T-helper 2 cell treated with Interferon-gamma antibody and Interleukin-4, amounts not matched to agents 5 μg/mL and 100 μg/mL, for 36 hours (primary cell): ENCODE data around the gene SEMA4F.

ENCODE experiments used
- DNase-seq: peaks from one replicate; pipeline ENCODE4 v3.0.0; 2021; ENCODE audit warnings: low spot score
- H3K27ac Mint-ChIP-seq: one replicate; pipeline ENCODE4 v1.8.0; 2021; ENCODE audit warnings: mild to moderate bottlenecking, mixed read lengths
- H3K27me3 Mint-ChIP-seq: one replicate; pipeline ENCODE4 v1.8.0; 2021; ENCODE audit warnings: low read depth, mixed read lengths
- H3K36me3 Mint-ChIP-seq: one replicate; pipeline ENCODE4 v1.8.0; 2021; ENCODE audit warnings: low read depth, mixed read lengths
- H3K4me1 Mint-ChIP-seq: one replicate; pipeline ENCODE4 v1.8.0; 2021; ENCODE audit warnings: low read depth, mixed read lengths
- H3K4me3 Mint-ChIP-seq: one replicate; pipeline ENCODE4 v1.8.0; 2022; ENCODE audit warnings: mild to moderate bottlenecking, moderate library complexity, mixed read lengths
- H3K9me3 Mint-ChIP-seq: one replicate; pipeline ENCODE4 v1.8.0; 2021; ENCODE audit warnings: mixed read lengths

The SEMA4F gene

GRCh38 chr2:74679615-74680014, 25.6 kb downstream of the SEMA4F start:
- Mint-ChIP-seq H3K4me1 (no peaks in the 10 kb centered on the region), H3K9me3 (no peaks in the 10 kb centered on the region), H3K4me3 (no peak overlapping the region), H3K36me3 (no peaks in the 10 kb centered on the region), H3K27me3 (no peaks in the 10 kb centered on the region), H3K27ac (no peak overlapping the region)
- no peak for DNase-seq

- Mint-ChIP-seq H3K27me3 (no peaks in the 10 kb centered on the region), H3K4me1 (no peaks in the 10 kb centered on the region), H3K27ac (no peak overlapping the region), H3K4me3 (no peak overlapping the region), H3K36me3 (no peaks in the 10 kb centered on the region), H3K9me3 (no peaks in the 10 kb centered on the region)
- no peak for DNase-seq
Observed at GRCh38 chr2:74682501-74682900, 28.5 kb downstream of the SEMA4F start.

- no peaks in the 10 kb centered on the region for H3K4me1 Mint-ChIP-seq
- no peak overlapping the region for H3K27ac Mint-ChIP-seq
- no peaks in the 10 kb centered on the region for H3K36me3 Mint-ChIP-seq
- no peak for DNase-seq
- H3K4me3 Mint-ChIP-seq: no peak overlapping the region
- H3K27me3 Mint-ChIP-seq: no peaks in the 10 kb centered on the region
- no peaks in the 10 kb centered on the region for H3K9me3 Mint-ChIP-seq
Observed at GRCh38 chr2:74685408-74685807, 31.4 kb downstream of the SEMA4F start.

GRCh38 chr2:74688881-74689280, 34.8 kb downstream of the SEMA4F start:
- Mint-ChIP-seq H3K4me1 (no peaks in the 10 kb centered on the region), H3K36me3 (no peaks in the 10 kb centered on the region), H3K4me3 (no peak overlapping the region), H3K9me3 (no peaks in the 10 kb centered on the region), H3K27ac (no peak overlapping the region), H3K27me3 (peaks cover 9% of the 10 kb centered on the region)
- no peak for DNase-seq

- H3K27ac Mint-ChIP-seq: no peak overlapping the region
- no peak for DNase-seq
- no peak overlapping the region for H3K4me3 Mint-ChIP-seq
- H3K9me3 Mint-ChIP-seq: no peaks in the 10 kb centered on the region
- no peaks in the 10 kb centered on the region for H3K4me1 Mint-ChIP-seq
- peaks cover 11% of the 10 kb centered on the region for H3K27me3 Mint-ChIP-seq
- no peaks in the 10 kb centered on the region for H3K36me3 Mint-ChIP-seq
Observed at GRCh38 chr2:74689671-74690070, 35.6 kb downstream of the SEMA4F start.

GRCh38 chr2:74690571-74690970, 36.5 kb downstream of the SEMA4F start:
- Mint-ChIP-seq H3K4me1 (no peaks in the 10 kb centered on the region), H3K27me3 (peaks cover 14% of the 10 kb centered on the region), H3K36me3 (no peaks in the 10 kb centered on the region), H3K4me3 (no peak overlapping the region), H3K27ac (no peak overlapping the region), H3K9me3 (no peaks in the 10 kb centered on the region)
- DNase-seq: no peak

- Mint-ChIP-seq H3K27ac (no peak overlapping the region), H3K4me3 (no peak overlapping the region), H3K27me3 (peaks cover 14% of the 10 kb centered on the region), H3K4me1 (no peaks in the 10 kb centered on the region), H3K36me3 (no peaks in the 10 kb centered on the region), H3K9me3 (no peaks in the 10 kb centered on the region)
- DNase-seq: no peak
Observed at GRCh38 chr2:74691929-74692328, 37.9 kb downstream of the SEMA4F start.

- H3K27ac Mint-ChIP-seq: no peak overlapping the region
- DNase-seq: no peak
- no peaks in the 10 kb centered on the region for H3K9me3 Mint-ChIP-seq
- no peaks in the 10 kb centered on the region for H3K36me3 Mint-ChIP-seq
- no peak overlapping the region for H3K4me3 Mint-ChIP-seq
- H3K27me3 Mint-ChIP-seq: peaks cover 14% of the 10 kb centered on the region
- H3K4me1 Mint-ChIP-seq: no peaks in the 10 kb centered on the region
Observed at GRCh38 chr2:74693213-74693612, 39.2 kb downstream of the SEMA4F start.

- Mint-ChIP-seq H3K27ac (no peak overlapping the region), H3K9me3 (no peaks in the 10 kb centered on the region), H3K4me3 (no peak overlapping the region), H3K36me3 (no peaks in the 10 kb centered on the region), H3K27me3 (peaks cover 14% of the 10 kb centered on the region), H3K4me1 (no peaks in the 10 kb centered on the region)
- no peak for DNase-seq
Observed at GRCh38 chr2:74693668-74694067, 39.6 kb downstream of the SEMA4F start.

- H3K9me3 Mint-ChIP-seq: no peaks in the 10 kb centered on the region
- no peaks in the 10 kb centered on the region for H3K4me1 Mint-ChIP-seq
- H3K4me3 Mint-ChIP-seq: no peak overlapping the region
- no peak overlapping the region for H3K27ac Mint-ChIP-seq
- no peaks in the 10 kb centered on the region for H3K36me3 Mint-ChIP-seq
- H3K27me3 Mint-ChIP-seq: peaks cover 16% of the 10 kb centered on the region
- no peak for DNase-seq
Observed at GRCh38 chr2:74694281-74694680, 40.2 kb downstream of the SEMA4F start.

GRCh38 chr2:74695663-74696062, 41.6 kb downstream of the SEMA4F start:
- Mint-ChIP-seq H3K27ac (no peak overlapping the region), H3K27me3 (peaks cover 22% of the 10 kb centered on the region), H3K4me1 (no peaks in the 10 kb centered on the region), H3K9me3 (no peaks in the 10 kb centered on the region), H3K4me3 (no peak overlapping the region), H3K36me3 (no peaks in the 10 kb centered on the region)
- no peak for DNase-seq

- H3K4me3 Mint-ChIP-seq: no peak overlapping the region
- no peaks in the 10 kb centered on the region for H3K9me3 Mint-ChIP-seq
- H3K27ac Mint-ChIP-seq: no peak overlapping the region
- no peak for DNase-seq
- no peaks in the 10 kb centered on the region for H3K4me1 Mint-ChIP-seq
- H3K27me3 Mint-ChIP-seq: peaks cover 21% of the 10 kb centered on the region
- H3K36me3 Mint-ChIP-seq: no peaks in the 10 kb centered on the region
Observed at GRCh38 chr2:74696829-74697228, 42.8 kb downstream of the SEMA4F start.

GRCh38 chr2:74700643-74701372, 46.8 kb downstream of the SEMA4F start:
- no peak overlapping the region for H3K4me3 Mint-ChIP-seq
- H3K27me3 Mint-ChIP-seq: peaks cover 18% of the 10 kb centered on the region
- H3K9me3 Mint-ChIP-seq: no peaks in the 10 kb centered on the region
- no peak overlapping the region for H3K27ac Mint-ChIP-seq
- H3K36me3 Mint-ChIP-seq: no peaks in the 10 kb centered on the region
- peaks cover 3% of the 10 kb centered on the region for H3K4me1 Mint-ChIP-seq
- DNase-seq: no peak

- H3K4me1 Mint-ChIP-seq: peaks cover 3% of the 10 kb centered on the region
Observed at GRCh38 chr2:74702001-74702715, 48.1 kb downstream of the SEMA4F start.

More at GRCh38 chr2:74702001-74702715, 48.1 kb downstream of the SEMA4F start:
- DNase-seq: no peak
- Mint-ChIP-seq H3K27ac (no peak overlapping the region), H3K27me3 (peaks cover 22% of the 10 kb centered on the region), H3K9me3 (no peaks in the 10 kb centered on the region), H3K4me3 (no peak overlapping the region), H3K36me3 (no peaks in the 10 kb centered on the region)
